Neural cell (in vitro differentiated cells): ENCODE results near the gene ERBB4. TPM values are rescaled to one million over a fixed set of nuclear protein-coding genes. Genes with fewer than 3 reads are reported as not detected.

Source experiments
- H2AFZ ChIP-seq: fragments of 200-600, 300-800 bp; sonication (generic), shearing (Covaris generic); 2 replicates; pipeline ENCODE4 v1.6.0; 2014; ENCODE audit warnings: low read depth, mild to moderate bottlenecking, antibody characterized with exemption, low read length, moderate library complexity
- H3F3A ChIP-seq: fragments of 200-600 bp; shearing (Covaris generic); 2 replicates; pipeline ENCODE4 v1.6.1; 2016; ENCODE audit warnings: mild to moderate bottlenecking, moderate library complexity, mixed read lengths, antibody characterized with exemption, low read length; ENCODE audit not compliant: insufficient read depth, poor library complexity, severe bottlenecking
- H3K27ac ChIP-seq: fragments of 200-600, 300-800 bp; sonication (generic), shearing (Covaris generic); 2 replicates; pipeline ENCODE4 v1.5.1; 2014; ENCODE audit warnings: mild to moderate bottlenecking, low read length, moderate library complexity
- H3K27me3 ChIP-seq: fragments of 300-800, 200-600 bp; sonication (generic), shearing (Covaris generic); 2 replicates; pipeline ENCODE4 v1.6.0; 2014; ENCODE audit warnings: mild to moderate bottlenecking, low read depth, low read length, moderate library complexity; ENCODE audit not compliant: insufficient read depth
- H3K36me3 ChIP-seq: fragments of 300-800, 200-600 bp; sonication (generic), shearing (Covaris generic); 2 replicates; pipeline ENCODE4 v1.5.1; 2014; ENCODE audit warnings: mild to moderate bottlenecking, antibody characterized with exemption, low read length, moderate library complexity; ENCODE audit not compliant: insufficient read depth
- H3K4me2 ChIP-seq: fragments of 300-800, 200-600 bp; sonication (generic), shearing (Covaris generic); 2 replicates; pipeline ENCODE4 v1.6.0; 2014; ENCODE audit warnings: mild to moderate bottlenecking, low read length
- H3K4me3 ChIP-seq: fragments of 300-800, 200-600 bp; sonication (generic), shearing (Covaris generic); 2 replicates; pipeline ENCODE4 v1.5.1; 2014; ENCODE audit warnings: mild to moderate bottlenecking, low read length, moderate library complexity
- H3K79me2 ChIP-seq: fragments of 200-600 bp; shearing (Covaris generic); replicated peaks from 2 replicates; pipeline ENCODE4 v1.6.0; 2014; ENCODE audit warnings: mild to moderate bottlenecking, low read length, moderate library complexity; ENCODE audit not compliant: insufficient read depth
- H3K9ac ChIP-seq: fragments of 300-800, 200-600 bp; sonication (generic), shearing (Covaris generic); 2 replicates; pipeline ENCODE4 v1.6.1; 2016; ENCODE audit warnings: mild to moderate bottlenecking, low read length, mixed read lengths
- H3K9me2 ChIP-seq: fragments of 200-600 bp; shearing (Covaris generic); 2 replicates; pipeline ENCODE4 v1.6.1; 2016; ENCODE audit warnings: mild to moderate bottlenecking, low read length, mixed read lengths; ENCODE audit not compliant: insufficient read depth
- H3K9me3 ChIP-seq: fragments of 200-600, 300-800 bp; sonication (generic), shearing (Covaris generic); 2 replicates; pipeline ENCODE4 v1.6.1; 2016; ENCODE audit warnings: mild to moderate bottlenecking, mixed run types, low read length, moderate library complexity, mixed read lengths
- H4K20me1 ChIP-seq: fragments of 200-600 bp; shearing (Covaris generic); 2 replicates; pipeline ENCODE4 v1.6.1; 2016; ENCODE audit warnings: mild to moderate bottlenecking, mixed run types; ENCODE audit not compliant: insufficient read depth
- CTCF ChIP-seq: fragments of 450-650 bp; IDR thresholded peaks from 2 replicates; pipeline ENCODE4 v1.5.1; 2014; ENCODE audit warnings: antibody characterized with exemption, mild to moderate bottlenecking, moderate library complexity; ENCODE audit not compliant: poor library complexity, severe bottlenecking
- EP300 ChIP-seq: fragments of 450-650 bp; conservative IDR thresholded peaks from 2 replicates; pipeline ENCODE4 v1.6.1; 2014; ENCODE audit warnings: antibody characterized with exemption, mild to moderate bottlenecking, moderate library complexity; ENCODE audit not compliant: poor library complexity, severe bottlenecking
- EZH2 ChIP-seq: fragments of 200-600, 300-800 bp; shearing (Covaris generic), sonication (generic); IDR thresholded peaks from 2 replicates; pipeline ENCODE4 v1.6.1; 2014; ENCODE audit warnings: antibody characterized with exemption, low read length, borderline replicate concordance, mild to moderate bottlenecking; ENCODE audit not compliant: insufficient read depth, poor library complexity, severe bottlenecking
- MXI1 ChIP-seq: fragments of 450-650 bp; conservative IDR thresholded peaks from 2 replicates; pipeline ENCODE4 v1.6.1; 2014; ENCODE audit warnings: antibody characterized with exemption, mild to moderate bottlenecking; ENCODE audit not compliant: poor library complexity, severe bottlenecking
- POLR2AphosphoS5 ChIP-seq: IDR thresholded peaks from 2 replicates; pipeline ENCODE4 v1.6.1; 2012
- RAD21 ChIP-seq: fragments of 450-650 bp; conservative IDR thresholded peaks from 2 replicates; pipeline ENCODE4 v1.6.1; 2014; ENCODE audit warnings: antibody characterized with exemption, mild to moderate bottlenecking, moderate library complexity
- REST ChIP-seq: IDR thresholded peaks from 2 replicates; pipeline ENCODE4 v1.6.1; 2012; ENCODE audit warnings: borderline replicate concordance
- SMC3 ChIP-seq: fragments of 450-650 bp; conservative IDR thresholded peaks from 2 replicates; pipeline ENCODE4 v1.6.1; 2014; ENCODE audit warnings: antibody characterized with exemption, mild to moderate bottlenecking, moderate library complexity; ENCODE audit not compliant: poor library complexity
- TAF1 ChIP-seq: IDR thresholded peaks from 2 replicates; pipeline ENCODE4 v1.6.1; 2012; ENCODE audit warnings: low read depth
- polyA plus RNA-seq: library from polyadenylated mRNA; depleted of rRNA; stranded (reverse); fragments of >200 nt; gene quantifications from 2 replicates; pipeline ENCODE4 v1.2.3, GENCODE V29; 2014

The ERBB4 gene
- polyA plus RNA-seq, 1 donor from 2014 or later, result 0.69 TPM

DNA sequence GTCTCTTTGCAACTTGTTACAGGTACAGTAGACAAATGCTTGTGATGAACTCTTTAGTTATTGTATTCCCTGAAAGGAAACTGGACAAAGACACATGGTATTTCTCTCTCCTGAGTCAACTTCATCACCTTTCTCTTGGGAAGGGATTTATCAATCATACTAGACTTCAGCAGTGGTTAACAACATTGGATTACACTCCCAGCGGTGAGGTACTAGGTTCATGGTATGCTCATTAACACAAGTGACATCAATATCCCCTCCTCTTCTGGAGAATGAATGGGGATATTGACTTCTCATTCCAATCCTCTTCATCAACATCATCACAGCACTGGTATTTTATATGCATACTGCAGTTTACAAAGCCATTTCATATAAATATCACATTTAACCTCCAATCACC lies 574.6 kb downstream of the ERBB4 start:
- no peaks in the 10 kb centered on the region for H3F3A ChIP-seq
- H3K9me2 ChIP-seq, result no peaks in the 10 kb centered on the region
- no peak overlapping the region for H3K9ac ChIP-seq
- TF ChIP-seq MXI1 (no peak), EP300 (no peak), EZH2 (no peak), REST (no peak), SMC3 (no peak), POLR2AphosphoS5 (no peak), CTCF (no peak), TAF1 (no peak), RAD21 (no peak)
- H2AFZ ChIP-seq, result no peak overlapping the region
- H3K36me3 ChIP-seq, result no peaks in the 10 kb centered on the region
- no peaks in the 10 kb centered on the region for H3K79me2 ChIP-seq
- no peaks in the 10 kb centered on the region for H3K27me3 ChIP-seq
- no peak overlapping the region for H3K4me3 ChIP-seq
- no peaks in the 10 kb centered on the region for H3K9me3 ChIP-seq
- H3K4me2 ChIP-seq, result no peak overlapping the region
- H3K27ac ChIP-seq, result no peak overlapping the region
- H4K20me1 ChIP-seq, result no peaks in the 10 kb centered on the region

DNA sequence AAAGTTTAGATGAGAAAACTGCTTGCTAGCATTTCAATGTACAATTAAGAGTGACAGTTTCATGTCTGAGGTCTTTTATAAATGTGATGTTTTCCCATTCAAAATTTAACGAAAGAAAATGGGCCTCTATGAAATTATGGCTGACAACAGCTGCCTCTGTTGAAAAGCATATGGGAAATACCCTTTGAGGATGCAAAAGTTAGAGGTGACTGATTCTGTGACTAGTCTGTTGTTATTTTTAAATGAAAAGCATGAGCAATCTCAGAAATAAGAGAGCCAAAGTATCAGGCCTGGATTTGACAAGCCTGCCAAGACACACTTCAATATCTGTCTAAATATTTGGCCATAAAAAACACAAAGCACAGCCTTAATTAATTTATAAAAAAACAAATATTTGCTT lies 580.8 kb downstream of the ERBB4 start:
- Histone ChIP-seq H3K4me3 (no peak overlapping the region), H3K9ac (no peak overlapping the region), H3F3A (no peaks in the 10 kb centered on the region), H3K27ac (no peak overlapping the region), H3K4me2 (no peak overlapping the region), H3K27me3 (no peaks in the 10 kb centered on the region), H3K79me2 (no peaks in the 10 kb centered on the region), H3K9me2 (no peaks in the 10 kb centered on the region), H4K20me1 (no peaks in the 10 kb centered on the region), H2AFZ (no peak overlapping the region), H3K36me3 (no peaks in the 10 kb centered on the region), H3K9me3 (no peaks in the 10 kb centered on the region)
- TF ChIP-seq POLR2AphosphoS5, result no peak
- TF ChIP-seq CTCF, result no peak
- no peak for TF ChIP-seq REST
- no peak for TF ChIP-seq EP300
- TF ChIP-seq MXI1, result no peak
- no peak for TF ChIP-seq RAD21
- TF ChIP-seq TAF1, result no peak
- no peak for TF ChIP-seq EZH2
